ENCODE results near the gene ELFN1.

The ELFN1 gene

GRCh38 chr7:1691096-1691495, 21.0 kb downstream of the ELFN1 start:
- Mint-ChIP-seq H3K36me3 (no peaks in the 10 kb centered on the region), H3K9me3 (peaks cover 17% of the 10 kb centered on the region), H3K4me1 (no peaks in the 10 kb centered on the region), H3K4me3 (no peak overlapping the region), H3K27me3 (peaks cover 55% of the 10 kb centered on the region), H3K27ac (no peak overlapping the region)
- no peak for ATAC-seq

DNA sequence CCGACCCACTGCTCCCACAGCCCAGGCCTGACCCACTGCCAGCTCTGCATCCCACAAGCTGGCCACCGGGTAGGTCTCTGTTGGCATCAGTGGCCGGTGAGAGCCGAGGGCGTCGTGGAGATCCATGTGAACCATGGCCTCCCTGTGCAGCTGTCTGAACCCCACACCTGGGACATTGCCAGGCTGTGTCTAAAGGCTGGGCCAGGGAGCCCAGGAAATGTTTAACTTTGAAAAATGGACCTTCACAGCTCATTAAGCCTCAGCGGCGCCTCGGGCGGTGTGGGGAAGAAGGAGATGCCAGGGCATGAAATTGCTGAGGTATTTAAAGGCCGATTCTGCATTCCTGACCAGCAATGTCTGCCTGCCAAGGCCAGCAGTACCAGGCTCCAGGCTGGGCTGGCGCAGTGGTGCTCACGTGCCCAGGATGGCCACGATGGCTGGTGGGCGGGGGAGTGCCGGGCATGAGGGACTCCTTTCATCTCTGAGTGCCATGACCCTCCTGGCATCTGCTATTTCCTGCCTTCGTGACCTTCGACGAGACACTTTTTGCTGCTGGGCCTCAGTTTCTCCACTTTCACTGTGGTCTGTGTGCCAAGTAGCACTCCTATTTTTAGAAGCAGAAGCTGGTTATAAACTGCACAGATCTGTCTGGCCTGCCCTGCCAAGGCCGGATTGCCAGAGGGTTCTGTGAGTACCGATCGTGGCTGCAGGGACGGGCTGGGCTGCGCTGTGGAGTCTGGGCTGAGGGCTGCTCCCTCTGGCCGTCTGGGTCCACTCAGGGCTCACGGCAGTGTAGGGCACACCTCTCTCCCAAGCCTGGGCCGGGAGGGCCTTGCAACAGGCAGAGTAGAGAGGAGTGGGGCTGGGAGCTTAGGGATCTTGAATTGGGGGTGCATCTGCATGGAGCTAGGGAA, 21.8 kb downstream of the ELFN1 start:
- no peaks in the 10 kb centered on the region for H3K4me1 Mint-ChIP-seq
- H3K27me3 Mint-ChIP-seq: peaks cover 62% of the 10 kb centered on the region
- ATAC-seq: no peak
- H3K36me3 Mint-ChIP-seq: no peaks in the 10 kb centered on the region
- no peak overlapping the region for H3K27ac Mint-ChIP-seq
- H3K9me3 Mint-ChIP-seq: peaks cover 13% of the 10 kb centered on the region
- H3K4me3 Mint-ChIP-seq: no peak overlapping the region

- H3K4me3 Mint-ChIP-seq: no peak overlapping the region
- H3K27me3 Mint-ChIP-seq: peaks cover 71% of the 10 kb centered on the region
- ATAC-seq: peak; percentile 4
- H3K9me3 Mint-ChIP-seq: peaks cover 13% of the 10 kb centered on the region
- H3K4me1 Mint-ChIP-seq: no peaks in the 10 kb centered on the region
- H3K27ac Mint-ChIP-seq: no peak overlapping the region
- H3K36me3 Mint-ChIP-seq: no peaks in the 10 kb centered on the region
Observed at GRCh38 chr7:1692515-1693418, 22.7 kb downstream of the ELFN1 start.

GRCh38 chr7:1693419-1693990, 23.4 kb downstream of the ELFN1 start:
- H3K27ac Mint-ChIP-seq: no peak overlapping the region
- no peaks in the 10 kb centered on the region for H3K4me1 Mint-ChIP-seq
- H3K27me3 Mint-ChIP-seq: peaks cover 73% of the 10 kb centered on the region
- ATAC-seq: peak; percentile 25
- H3K9me3 Mint-ChIP-seq: peaks cover 13% of the 10 kb centered on the region
- no peak overlapping the region for H3K4me3 Mint-ChIP-seq
- H3K36me3 Mint-ChIP-seq: no peaks in the 10 kb centered on the region

GRCh38 chr7:1693991-1694524, 24.0 kb downstream of the ELFN1 start:
- Mint-ChIP-seq H3K27me3 (peaks cover 67% of the 10 kb centered on the region), H3K9me3 (peaks cover 10% of the 10 kb centered on the region), H3K4me1 (no peaks in the 10 kb centered on the region), H3K27ac (no peak overlapping the region), H3K36me3 (no peaks in the 10 kb centered on the region), H3K4me3 (no peak overlapping the region)
- no peak for ATAC-seq

DNA sequence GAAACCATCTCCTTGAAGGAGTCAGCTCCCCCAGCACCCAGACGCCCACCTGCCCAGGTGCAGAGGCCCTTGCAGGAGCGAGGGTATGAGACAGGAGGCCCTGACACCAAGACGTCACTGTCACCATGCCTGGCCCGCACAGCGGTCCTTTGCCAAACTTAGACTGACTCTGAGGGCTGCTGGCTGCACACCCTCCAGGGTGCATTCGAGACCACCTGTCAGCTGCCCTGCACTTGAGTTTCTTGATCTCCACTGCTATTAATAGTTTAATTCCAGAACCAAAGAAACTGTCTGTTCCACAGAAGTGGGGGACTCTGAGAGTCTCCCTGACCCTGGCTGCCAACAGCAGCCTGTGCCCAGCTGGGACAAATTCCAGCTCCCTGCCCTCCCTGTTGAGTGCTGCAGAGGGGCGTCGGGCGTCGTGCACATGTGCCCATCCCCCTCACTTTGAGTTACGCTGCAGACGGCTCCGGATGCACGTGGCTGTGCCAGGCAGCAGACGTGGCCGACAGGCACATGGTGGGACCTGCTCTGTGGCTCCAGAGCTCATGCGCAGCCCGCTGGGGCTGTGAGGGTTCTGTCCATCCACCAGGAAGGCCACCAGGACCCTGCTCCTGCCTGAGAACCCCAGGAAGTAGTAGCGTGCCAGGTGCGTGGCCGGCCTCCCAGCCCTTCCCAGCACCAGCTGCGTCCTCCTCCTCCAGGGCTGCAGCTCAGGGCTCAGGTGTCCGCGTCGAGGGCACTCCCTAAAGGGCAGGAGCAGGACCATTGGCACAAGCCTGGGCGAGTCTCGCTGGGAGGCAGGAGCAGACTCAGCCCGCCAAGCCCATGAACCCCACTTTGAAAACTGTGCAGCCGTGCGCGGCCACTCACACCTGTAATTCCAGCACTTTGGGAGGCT, 24.8 kb downstream of the ELFN1 start:
- H3K4me3 Mint-ChIP-seq: no peak overlapping the region
- no peak for ATAC-seq
- no peaks in the 10 kb centered on the region for H3K4me1 Mint-ChIP-seq
- no peaks in the 10 kb centered on the region for H3K36me3 Mint-ChIP-seq
- H3K9me3 Mint-ChIP-seq: peaks cover 9% of the 10 kb centered on the region
- peaks cover 62% of the 10 kb centered on the region for H3K27me3 Mint-ChIP-seq
- H3K27ac Mint-ChIP-seq: no peak overlapping the region

DNA sequence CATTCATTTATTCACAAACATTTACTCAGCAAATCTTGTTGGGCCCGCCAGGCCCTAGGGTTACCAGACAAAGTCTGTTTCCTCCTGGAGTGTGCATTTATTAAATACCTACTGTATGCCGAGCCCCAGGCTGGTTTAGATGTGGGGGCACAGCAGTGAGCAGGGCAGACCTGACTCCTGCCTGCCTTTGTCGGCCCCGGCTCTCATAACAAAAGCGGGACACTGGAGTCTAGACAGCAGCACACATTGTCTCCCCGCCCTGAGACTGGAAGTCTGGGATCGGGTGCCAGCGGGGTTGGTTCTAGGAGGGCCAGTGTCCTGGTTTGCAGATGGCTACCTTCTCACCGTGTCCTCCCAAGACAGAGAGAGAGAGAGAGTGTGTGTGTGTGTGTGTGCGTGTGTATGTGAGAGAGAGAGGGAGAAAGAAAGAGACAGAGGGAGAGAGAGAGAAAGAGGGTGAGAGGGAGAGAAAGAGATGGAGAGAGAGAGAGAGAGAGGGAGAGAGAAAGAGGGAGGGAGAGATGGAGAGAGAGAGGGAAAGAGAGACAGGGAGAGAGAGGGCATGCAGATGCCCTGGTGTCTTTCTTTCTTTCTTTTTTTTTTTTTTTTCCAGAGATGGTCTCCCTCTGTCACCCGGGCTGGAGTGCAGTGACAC, 25.9 kb downstream of the ELFN1 start:
- H3K4me1 Mint-ChIP-seq: no peaks in the 10 kb centered on the region
- ATAC-seq: no peak
- no peaks in the 10 kb centered on the region for H3K9me3 Mint-ChIP-seq
- no peak overlapping the region for H3K4me3 Mint-ChIP-seq
- H3K27me3 Mint-ChIP-seq: peaks cover 58% of the 10 kb centered on the region
- H3K36me3 Mint-ChIP-seq: no peaks in the 10 kb centered on the region
- H3K27ac Mint-ChIP-seq: no peak overlapping the region

GRCh38 chr7:1696671-1697498, 26.8 kb downstream of the ELFN1 start:
- Mint-ChIP-seq H3K9me3 (no peaks in the 10 kb centered on the region), H3K4me3 (no peak overlapping the region), H3K27me3 (peaks cover 56% of the 10 kb centered on the region), H3K27ac (no peak overlapping the region), H3K36me3 (no peaks in the 10 kb centered on the region), H3K4me1 (no peaks in the 10 kb centered on the region)
- no peak for ATAC-seq

DNA sequence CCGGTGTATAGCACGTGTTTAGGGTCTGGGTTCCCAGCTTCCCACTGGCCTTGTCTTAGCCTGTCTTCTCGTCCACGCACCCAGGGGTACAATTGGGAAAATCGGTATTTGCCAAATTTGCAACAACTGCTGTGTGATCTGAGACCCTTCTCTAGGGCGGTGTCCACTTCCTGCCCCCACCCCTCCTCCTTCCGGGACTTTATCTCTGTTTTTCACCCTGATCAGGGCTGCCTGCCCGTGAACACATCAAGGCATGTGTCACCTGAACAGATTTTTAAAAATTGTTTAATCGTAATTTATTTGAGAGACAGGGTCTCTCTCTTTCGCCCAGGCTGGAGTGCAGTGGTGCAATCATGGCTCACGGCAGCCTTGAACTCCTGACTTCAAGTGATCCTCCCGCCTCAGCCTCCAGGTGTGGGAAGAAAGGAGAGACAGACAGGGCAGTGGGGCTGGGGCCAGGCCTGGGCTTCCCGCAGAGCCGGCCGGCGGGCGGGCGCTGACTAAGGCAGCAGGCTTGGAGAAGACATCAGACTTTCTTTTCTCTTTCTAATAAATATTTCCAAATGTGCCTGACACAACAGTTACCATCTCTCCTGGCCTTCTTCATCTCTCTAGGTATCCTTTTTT, 27.5 kb downstream of the ELFN1 start:
- Mint-ChIP-seq H3K27ac (no peak overlapping the region), H3K9me3 (no peaks in the 10 kb centered on the region), H3K36me3 (peaks cover under 1% of the 10 kb centered on the region), H3K27me3 (peaks cover 54% of the 10 kb centered on the region), H3K4me1 (no peaks in the 10 kb centered on the region), H3K4me3 (no peak overlapping the region)
- ATAC-seq: no peak

GRCh38 chr7:1698201-1698600, 28.1 kb downstream of the ELFN1 start:
- Mint-ChIP-seq H3K9me3 (peaks cover 3% of the 10 kb centered on the region), H3K36me3 (peaks cover 6% of the 10 kb centered on the region), H3K4me1 (no peaks in the 10 kb centered on the region), H3K27ac (no peak overlapping the region), H3K27me3 (peaks cover 54% of the 10 kb centered on the region), H3K4me3 (no peak overlapping the region)
- ATAC-seq: no peak

DNA sequence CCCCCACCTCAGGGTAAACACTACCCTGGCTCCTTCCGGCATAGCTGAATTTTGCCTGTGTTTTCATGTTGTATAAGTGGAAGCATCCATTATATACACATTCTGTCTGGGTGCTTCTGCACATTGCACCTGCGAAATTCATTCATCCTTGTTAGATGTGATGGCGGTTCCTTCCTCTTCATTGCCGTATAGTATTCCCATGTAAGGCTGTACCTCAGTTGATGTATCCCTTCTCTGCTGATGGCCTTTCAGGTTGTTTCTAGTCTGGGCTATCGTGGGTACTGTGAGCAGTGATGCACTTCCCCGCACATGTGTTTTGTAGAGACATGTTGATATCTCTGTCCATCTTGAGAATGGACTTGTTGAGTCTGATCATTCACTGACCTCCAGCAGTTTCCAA, 28.9 kb downstream of the ELFN1 start:
- Mint-ChIP-seq H3K4me1 (no peaks in the 10 kb centered on the region), H3K27ac (no peak overlapping the region), H3K4me3 (no peak overlapping the region), H3K9me3 (peaks cover 4% of the 10 kb centered on the region), H3K27me3 (peaks cover 55% of the 10 kb centered on the region), H3K36me3 (peaks cover 9% of the 10 kb centered on the region)
- ATAC-seq: no peak

DNA sequence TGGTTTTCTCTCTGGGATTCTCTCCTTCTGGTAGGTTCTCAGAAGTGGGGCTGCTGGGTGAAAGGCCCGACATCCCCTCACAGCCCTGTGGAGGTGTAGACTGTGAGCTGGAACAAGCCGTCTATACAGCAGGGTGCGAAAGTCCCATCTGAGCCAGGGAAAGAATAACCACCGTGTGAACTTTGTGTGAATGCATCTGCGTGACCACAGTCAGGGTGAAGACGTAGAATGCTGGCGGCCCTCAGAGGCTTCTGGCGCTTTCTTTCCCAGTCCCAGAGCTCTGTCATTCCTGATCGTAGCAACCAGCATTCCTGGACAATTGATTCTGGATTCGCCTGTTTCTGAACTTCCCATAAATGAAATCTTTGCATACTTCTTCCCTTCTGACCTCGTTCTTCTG, 30.0 kb downstream of the ELFN1 start:
- Mint-ChIP-seq H3K9me3 (peaks cover 4% of the 10 kb centered on the region), H3K36me3 (peaks cover 9% of the 10 kb centered on the region), H3K27me3 (peaks cover 58% of the 10 kb centered on the region), H3K4me3 (no peak overlapping the region), H3K27ac (no peak overlapping the region), H3K4me1 (no peaks in the 10 kb centered on the region)
- no peak for ATAC-seq

Data from stimulated activated memory B cell treated with anti-CD40 and anti-IgM and Interleukin-4, amounts not matched to agents 10 μg/mL and 1 μg/mL and 100 μg/mL, for 72 hours (primary cell).